B cell (primary cell): ENCODE results near the gene DNAH3. TPM values are rescaled to one million over a fixed set of nuclear protein-coding genes. Genes with fewer than 3 reads are reported as not detected.

Experiments used
- ATAC-seq: fragments of 200-7000 bp; cut with Tn5 transposase; one replicate; pipeline ENCODE4 v1.10.0; 2021; ENCODE audit warnings: low read depth, mild to moderate bottlenecking, moderate number of reproducible peaks, moderate library complexity
- CTCF ChIA-PET: fragments of 350-600 bp; sonication (Branson Sonifier 250); formaldehyde crosslinking; loops from one replicate; lab custom pipeline; 2021; ENCODE audit warnings: antibody characterized with exemption, inconsistent platforms; lab: Charles Lee
- POLR2A ChIA-PET: fragments of 350-600 bp; sonication (Branson Sonifier 250); formaldehyde crosslinking; loops from one replicate; lab custom pipeline; 2021; ENCODE audit warnings: antibody characterized with exemption; lab: Charles Lee
- DNase-seq: peaks from one replicate; pipeline ENCODE4 v3.0.0; 2013
- H2AFZ ChIP-seq: 2 replicates; pipeline ENCODE4 v1.6.1; 2012; ENCODE audit warnings: mild to moderate bottlenecking, low read depth, low read length; ENCODE audit not compliant: insufficient read depth, poor library complexity, severe bottlenecking
- H3K27ac ChIP-seq, 2 donors: 1 replicate in 1 of 2; 2 replicates in 1 of 2; pipeline ENCODE4 v1.5.1; 2012 to 2013; ENCODE audit warnings: low read length in 2 of 2, mild to moderate bottlenecking in 2 of 2, moderate library complexity in 1 of 2
- H3K27me3 ChIP-seq, 4 experiments: fragments of 200-600 bp in 1 of 4; sonication (generic) in 1 of 4; replicated peaks in 1 of 4; 1 replicate in 2 of 4; 2 replicates in 2 of 4; pipeline versions ENCODE4 v1.6.1 to v1.7.0; 2013 to 2016; ENCODE audit warnings: low read length in 3 of 4, mild to moderate bottlenecking in 2 of 4, mixed read lengths in 1 of 4, moderate library complexity in 1 of 4; ENCODE audit not compliant: insufficient read depth in 4 of 4, control insufficient read depth in 3 of 4; ENCODE audit errors: control extremely low read depth in 1 of 4
- H3K36me3 ChIP-seq, 2 experiments: replicated peaks in 1 of 2; 1 replicate in 1 of 2; 2 replicates in 1 of 2; pipeline versions ENCODE4 v1.6.1 to v1.7.1; 2013; ENCODE audit warnings: low read length in 1 of 2; ENCODE audit not compliant: insufficient read depth in 2 of 2, control insufficient read depth in 1 of 2; ENCODE audit errors: control extremely low read depth in 1 of 2, extremely low read depth in 1 of 2
- H3K4me1 ChIP-seq, 2 donors: fragments of 200-600 bp in 1 of 2; sonication (generic) in 1 of 2; 1 replicate in 1 of 2; 2 replicates in 1 of 2; pipeline versions ENCODE4 v1.5.1 to v1.6.1; 2013 to 2017; ENCODE audit warnings: low read length in 2 of 2; ENCODE audit not compliant: control insufficient read depth in 2 of 2, insufficient read depth in 2 of 2
- H3K4me2 ChIP-seq: replicated peaks from 2 replicates; pipeline ENCODE3; 2012; ENCODE audit warnings: mild to moderate bottlenecking, low read depth, low read length; ENCODE audit not compliant: poor library complexity, severe bottlenecking
- H3K4me3 ChIP-seq, 5 experiments: fragments of 200-600 bp in 1 of 5; sonication (generic) in 1 of 5; 1 replicate in 3 of 5; 2 replicates in 2 of 5; pipeline versions ENCODE4 v1.5.1 to v1.7.0; 2011 to 2016; ENCODE audit warnings: low read length in 4 of 5, mild to moderate bottlenecking in 4 of 5, low read depth in 2 of 5, control low read depth in 1 of 5, moderate library complexity in 1 of 5; ENCODE audit not compliant: insufficient read depth in 1 of 5; ENCODE audit errors: control extremely low read depth in 1 of 5, extremely low read depth in 1 of 5
- H3K79me2 ChIP-seq: fragments of 200-600 bp; sonication (generic); one replicate; pipeline ENCODE4 v1.6.0; 2016; ENCODE audit warnings: low read length; ENCODE audit not compliant: control insufficient read depth, insufficient read depth
- H3K9ac ChIP-seq: fragments of 200-600 bp; sonication (generic); 2 replicates; pipeline ENCODE4 v1.6.1; 2017; ENCODE audit warnings: mild to moderate bottlenecking, low read length, moderate library complexity
- H3K9me3 ChIP-seq, 3 donors: one replicate each; pipeline versions ENCODE4 v1.6.1 to v1.7.1; 2013; ENCODE audit warnings: low read length in 2 of 3; ENCODE audit not compliant: control insufficient read depth in 2 of 3, insufficient read depth in 1 of 3; ENCODE audit errors: control extremely low read depth in 1 of 3
- H4K20me1 ChIP-seq: 2 replicates; pipeline ENCODE4 v1.6.0; 2012; ENCODE audit warnings: mild to moderate bottlenecking, low read length; ENCODE audit not compliant: insufficient read depth, control insufficient read depth, poor library complexity, severe bottlenecking
- H3K27ac Mint-ChIP-seq: one replicate; pipeline ENCODE4 v1.8.0; 2021; ENCODE audit warnings: mixed read lengths
- H3K27me3 Mint-ChIP-seq: one replicate; pipeline ENCODE4 v1.8.0; 2021; ENCODE audit warnings: mixed read lengths
- H3K4me1 Mint-ChIP-seq: one replicate; pipeline ENCODE4 v1.8.0; 2021; ENCODE audit warnings: mixed read lengths
- H3K4me3 Mint-ChIP-seq: one replicate; pipeline ENCODE4 v1.8.0; 2021; ENCODE audit warnings: mixed read lengths
- H3K9me3 Mint-ChIP-seq: one replicate; pipeline ENCODE4 v1.8.0; 2022; ENCODE audit warnings: mixed read lengths; ENCODE audit not compliant: insufficient read depth
- CTCF ChIP-seq: fragments of 200-600 bp; IDR thresholded peaks from one replicate; pipeline ENCODE4 v1.8.0; 2022; ENCODE audit warnings: antibody characterized with exemption, mild to moderate bottlenecking
- EZH2 ChIP-seq: IDR thresholded peaks from 2 replicates; pipeline ENCODE4 v1.6.1; 2012; ENCODE audit warnings: borderline replicate concordance, low read depth, mild to moderate bottlenecking, moderate library complexity, low read length; ENCODE audit not compliant: insufficient read depth, poor library complexity, severe bottlenecking
- WGBS: methylation state at CpG from one replicate; pipeline ENCODE4 v1.1.5; 2013; ENCODE audit warnings: missing lambda C conversion rate; ENCODE audit not compliant: insufficient coverage; 5-methylcytosine and 5-hydroxymethylcytosine counted together
- intact Hi-C: fragments of 100-400 bp; cut with micrococcal nuclease; formaldehyde crosslinking; loops from one replicate; pipeline ENCODE4 v1.10.0; 2022
- polyA plus RNA-seq: library from polyadenylated mRNA; depleted of rRNA; stranded (reverse); fragments of >200 nt; gene quantifications from 2 replicates; pipeline ENCODE4 v1.2.3, GENCODE V29; 2012
- total RNA-seq, 2 donors: library from RNA; stranded (reverse); fragments of 120-200 nt in 1 of 2; gene quantifications; 1 replicate in 1 of 2; 2 replicates in 1 of 2; pipeline versions ENCODE4 v1.2.3 to v1.2.4, GENCODE V29; 2013 to 2022

The DNAH3 gene
- total and polyA plus RNA-seq, 2 donors (not counting 1 experiment from before 2014, with no cell fraction given) = not detected

GRCh38 chr16:20906341-20907255 is 244.0 kb downstream of the DNAH3 start:
- Histone ChIP-seq H3K36me3 (no peaks in the 10 kb centered on the region), H3K79me2 (peaks cover 70% of the 10 kb centered on the region), H3K27me3 (no peaks in the 10 kb centered on the region), H3K9ac (no peak overlapping the region), H4K20me1 (peaks cover 35% of the 10 kb centered on the region), H3K4me3 (no peak overlapping the region), H3K4me2 (no peak overlapping the region), H3K4me1 (peaks cover 37 to 41% of the 10 kb centered on the region in 2 donors), H3K9me3 (no peaks in the 10 kb centered on the region), H3K27ac (no peak overlapping the region), H2AFZ (no peak overlapping the region)
- ChIA-PET CTCF (interaction anchor here (1.4 kb wide), 1 partner anchor 31 kb away, joined by 4 read pairs; no protein-coding TSS in a partner anchor), POLR2A (no interaction called here)
- ATAC-seq (no peak), DNase-seq (no peak)
- TF ChIP-seq CTCF = no peak
- TF ChIP-seq EZH2 = no peak
- Mint-ChIP-seq H3K4me1 (peaks cover 38% of the 10 kb centered on the region), H3K9me3 (no peaks in the 10 kb centered on the region), H3K27me3 (no peaks in the 10 kb centered on the region), H3K4me3 (no peak overlapping the region), H3K27ac (no peak overlapping the region)
- 100% methylated on average over 1 of the region's 4 CpGs for WGBS
- intact Hi-C loops = loop anchor here (10.0 kb wide), 3 partner anchors 648 to 1352 kb away; partner anchors contain the start of gene VPS35L

GRCh38 chr16:20905576-20905975 is 245.1 kb downstream of the DNAH3 start:
- no peaks in the 10 kb centered on the region for H3K27me3 ChIP-seq
- no peaks in the 10 kb centered on the region for H3K36me3 ChIP-seq
- H2AFZ ChIP-seq = no peak overlapping the region
- H3K4me3 Mint-ChIP-seq = no peak overlapping the region
- H4K20me1 ChIP-seq = peaks cover 35% of the 10 kb centered on the region
- no peaks in the 10 kb centered on the region for H3K9me3 ChIP-seq
- ChIA-PET POLR2A (no interaction called here), CTCF (interaction anchor here (1.5 to 2.2 kb wide), 2 partner anchors 31 to 53 kb away, joined by 3 to 4 read pairs; no protein-coding TSS in a partner anchor)
- peak overlapping the region; percentile 49 for H3K4me2 ChIP-seq
- peaks cover 77% of the 10 kb centered on the region for H3K79me2 ChIP-seq
- H3K4me1 ChIP-seq = peaks cover 43 to 45% of the 10 kb centered on the region in 2 donors
- ATAC-seq = no peak
- H3K4me1 Mint-ChIP-seq = peaks cover 48% of the 10 kb centered on the region
- WGBS = no CpG with 5 or more reads among the region's 3 CpGs
- no peak overlapping the region for H3K9ac ChIP-seq
- no peaks in the 10 kb centered on the region for H3K27me3 Mint-ChIP-seq
- no peak overlapping the region for H3K4me3 ChIP-seq
- intact Hi-C loops = loop anchor here (10.0 kb wide), 3 partner anchors 649 to 1351 kb away; partner anchors contain the start of gene VPS35L
- H3K9me3 Mint-ChIP-seq = no peaks in the 10 kb centered on the region
- TF ChIP-seq CTCF (no peak), EZH2 (no peak)
- DNase-seq = no peak
- no peak overlapping the region for H3K27ac ChIP-seq
- H3K27ac Mint-ChIP-seq = no peak overlapping the region
